A172 (cell line): Measurements from ENCODE around the gene SPRTN. TPM values are rescaled to one million over a fixed set of nuclear protein-coding genes. Genes with fewer than 3 reads are reported as not detected.

Source experiments
- total RNA-seq: library from RNA; depleted of rRNA; stranded (reverse); fragments of >200 nt; shearing (Covaris generic); gene quantifications from 2 replicates; pipeline ENCODE4 v1.2.3, GENCODE V29; 2014; rRNA removed

Gene SPRTN
- total RNA-seq, 1 experiment from 2014 or later, result 34.4 TPM

Other genes starting within 250 kb of the SPRTN start
- gene TRIM67, start 176.2 kb upstream of the SPRTN start, total RNA-seq, result 0.02 and 0.05 TPM in 2 replicates
- 129 and 134 TPM in 2 replicates for gene GNPAT, start 97.1 kb upstream of the SPRTN start, total RNA-seq
- 15.9 and 19.4 TPM in 2 replicates for gene EXOC8, start 441 bp upstream of the SPRTN start, total RNA-seq
- gene EGLN1, start 84.0 kb downstream of the SPRTN start, total RNA-seq, result 43.6 and 57.8 TPM in 2 replicates
- gene TSNAX, start 190.4 kb downstream of the SPRTN start, total RNA-seq, result 69.4 and 75.2 TPM in 2 replicates